Muscle of leg (tissue), 11 donors: Measurements from ENCODE around the gene MEX3C. TPM values are rescaled to one million over a fixed set of nuclear protein-coding genes. Genes with fewer than 3 reads are reported as not detected.

ENCODE experiments used
- DNase-seq: peaks from one replicate; pipeline ENCODE4 v3.0.0; 2013
- H3K27ac ChIP-seq: one replicate; pipeline ENCODE4 v1.5.1; 2013; ENCODE audit warnings: mild to moderate bottlenecking, low read length, control low read depth
- H3K27me3 ChIP-seq: one replicate; pipeline ENCODE4 v1.6.1; 2013; ENCODE audit warnings: low read length; ENCODE audit not compliant: control insufficient read depth, insufficient read depth
- H3K36me3 ChIP-seq: one replicate; pipeline ENCODE4 v1.6.1; 2013; ENCODE audit warnings: low read length; ENCODE audit not compliant: control insufficient read depth, insufficient read depth
- H3K4me1 ChIP-seq: one replicate; pipeline ENCODE4 v1.6.1; 2013; ENCODE audit warnings: low read length; ENCODE audit not compliant: control insufficient read depth, insufficient read depth
- H3K4me3 ChIP-seq: one replicate; pipeline ENCODE4 v1.5.1; 2013; ENCODE audit warnings: low read length, control low read depth
- H3K9me3 ChIP-seq: replicated peaks from 2 replicates; pipeline ENCODE4 v1.6.1; 2013; ENCODE audit warnings: low read depth, low read length; ENCODE audit not compliant: control insufficient read depth
- WGBS: methylation state at CpG from one replicate; pipeline ENCODE4 v1.1.5; 2013; ENCODE audit warnings: missing lambda C conversion rate; ENCODE audit not compliant: insufficient coverage; 5-methylcytosine and 5-hydroxymethylcytosine counted together
- polyA plus RNA-seq, 8 donors: library from polyadenylated mRNA; unstranded; fragments of 120-200 nt; gene quantifications; one replicate each; pipeline versions ENCODE4 v1.2.1 to v1.2.3, GENCODE V29; 2013; ENCODE audit warnings: inconsistent platforms in 1 of 8, low replicate concordance in 1 of 8; ENCODE audit not compliant: insufficient read length in 8 of 8, insufficient read depth in 1 of 8
- total RNA-seq: library from RNA; stranded (reverse); fragments of 120-200 nt; gene quantifications from one replicate; pipeline ENCODE4 v1.2.4, GENCODE V29; 2013

The MEX3C gene
- total and polyA plus RNA-seq, 9 donors = 28.5 to 38.7 (median 31.1) TPM

DNA sequence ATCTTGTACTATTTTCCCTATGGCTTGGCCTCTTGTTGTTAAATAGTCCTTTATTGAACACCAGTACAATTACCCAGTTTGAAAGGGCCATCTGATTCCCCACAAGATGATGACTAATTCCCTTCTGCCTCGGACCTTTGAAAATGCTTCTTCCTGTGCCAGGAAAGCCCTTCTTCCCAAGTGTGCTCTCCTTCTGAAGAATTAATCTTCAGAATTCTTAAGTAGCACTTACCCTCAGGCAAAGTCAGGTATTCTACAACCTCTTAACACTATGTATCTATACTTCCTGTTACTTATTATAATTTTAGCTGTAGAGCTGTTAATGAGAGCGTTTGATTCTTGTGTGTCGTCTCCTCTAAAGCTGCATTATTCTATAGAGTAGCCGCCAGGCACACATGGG lies 28.6 kb upstream of the MEX3C start:
- H3K4me3 ChIP-seq = no peak overlapping the region
- DNase-seq = no peak
- no peaks in the 10 kb centered on the region for H3K27me3 ChIP-seq
- no CpG with 5 or more reads among the region's 4 CpGs for WGBS
- no peak overlapping the region for H3K27ac ChIP-seq
- no peaks in the 10 kb centered on the region for H3K9me3 ChIP-seq
- H3K4me1 ChIP-seq = no peaks in the 10 kb centered on the region
- H3K36me3 ChIP-seq = no peaks in the 10 kb centered on the region

GRCh38 chr18:51212606-51213005 lies 15.1 kb upstream of the MEX3C start:
- no peak overlapping the region for H3K27ac ChIP-seq
- H3K9me3 ChIP-seq = no peaks in the 10 kb centered on the region
- 50% methylated on average over 1 of the region's 2 CpGs for WGBS
- no peaks in the 10 kb centered on the region for H3K36me3 ChIP-seq
- DNase-seq = no peak
- no peaks in the 10 kb centered on the region for H3K27me3 ChIP-seq
- H3K4me3 ChIP-seq = no peak overlapping the region
- no peaks in the 10 kb centered on the region for H3K4me1 ChIP-seq

- Histone ChIP-seq H3K27ac (no peak overlapping the region), H3K9me3 (no peaks in the 10 kb centered on the region), H3K27me3 (no peaks in the 10 kb centered on the region), H3K4me1 (no peaks in the 10 kb centered on the region), H3K36me3 (no peaks in the 10 kb centered on the region), H3K4me3 (no peak overlapping the region)
- 25% methylated on average over 1 of the region's 4 CpGs for WGBS
- peak; percentile 58 for DNase-seq
Observed at GRCh38 chr18:51211552-51211951, 14.1 kb upstream of the MEX3C start.

DNA sequence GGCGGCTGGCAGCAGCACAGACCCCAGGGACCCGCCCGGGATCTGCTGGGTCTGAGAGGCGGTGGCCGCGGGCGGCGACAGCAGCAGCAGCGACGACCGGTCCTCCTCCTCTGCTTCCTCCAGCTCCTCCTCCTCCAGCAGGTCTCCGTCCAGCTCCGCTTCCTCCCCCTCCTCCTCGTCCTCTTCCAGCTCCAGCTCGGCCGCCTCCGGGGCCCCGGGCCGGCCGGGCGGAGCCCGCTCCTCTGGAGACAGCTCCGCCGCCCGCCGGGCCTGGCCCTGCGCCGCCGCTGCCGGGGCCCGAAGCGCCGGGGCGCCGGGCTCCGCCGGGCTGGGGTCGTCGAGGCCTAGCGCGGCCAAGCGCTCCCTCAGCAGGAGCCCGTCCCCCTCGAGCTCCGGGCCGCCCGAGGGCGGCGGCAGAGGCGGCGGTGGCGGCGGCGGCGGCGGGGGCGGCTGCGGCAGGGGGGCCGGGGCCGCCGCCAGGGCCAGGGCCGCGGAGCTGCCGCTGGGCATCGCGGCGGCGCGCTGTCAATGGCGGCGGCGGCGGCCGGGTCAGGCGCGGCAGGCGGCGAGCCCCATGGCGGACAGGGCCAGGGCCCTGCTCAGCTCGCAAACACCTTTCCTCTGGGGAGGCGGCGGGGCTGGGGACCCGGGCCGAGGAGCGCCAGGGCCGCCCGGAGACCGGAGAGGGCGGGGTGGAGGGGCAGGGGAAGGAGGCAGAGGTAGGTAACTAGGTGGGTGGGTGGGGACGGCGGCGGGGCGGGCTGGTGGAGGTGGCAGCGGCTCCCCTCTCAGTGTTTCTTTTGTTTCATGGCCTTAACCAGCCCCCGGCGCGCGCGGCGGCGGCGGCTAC lies 445 bp downstream of the MEX3C start:
- peak overlapping the region; percentile 95 for H3K27ac ChIP-seq
- H3K9me3 ChIP-seq = no peaks in the 10 kb centered on the region
- under 1% methylated on average over 100 of the region's 102 CpGs for WGBS

GRCh38 chr18:51196118-51196810 lies 1.2 kb downstream of the MEX3C start:
- H3K27me3 ChIP-seq = no peaks in the 10 kb centered on the region
- peak overlapping the region; percentile 95 for H3K27ac ChIP-seq
- H3K36me3 ChIP-seq = no peaks in the 10 kb centered on the region
- peaks cover 5% of the 10 kb centered on the region for H3K4me1 ChIP-seq
- peak; percentile 54 for DNase-seq
- H3K9me3 ChIP-seq = no peaks in the 10 kb centered on the region
- WGBS = under 1% methylated on average over 61 of the region's 67 CpGs
- H3K4me3 ChIP-seq = peak overlapping the region; percentile 85

More for the DNA sequence above, 445 bp downstream of the MEX3C start:
- Histone ChIP-seq H3K36me3 (no peaks in the 10 kb centered on the region), H3K27me3 (no peaks in the 10 kb centered on the region), H3K4me1 (peaks cover 5% of the 10 kb centered on the region), H3K4me3 (peak overlapping the region; percentile 85)
- DNase-seq = peak; percentile 83

DNA sequence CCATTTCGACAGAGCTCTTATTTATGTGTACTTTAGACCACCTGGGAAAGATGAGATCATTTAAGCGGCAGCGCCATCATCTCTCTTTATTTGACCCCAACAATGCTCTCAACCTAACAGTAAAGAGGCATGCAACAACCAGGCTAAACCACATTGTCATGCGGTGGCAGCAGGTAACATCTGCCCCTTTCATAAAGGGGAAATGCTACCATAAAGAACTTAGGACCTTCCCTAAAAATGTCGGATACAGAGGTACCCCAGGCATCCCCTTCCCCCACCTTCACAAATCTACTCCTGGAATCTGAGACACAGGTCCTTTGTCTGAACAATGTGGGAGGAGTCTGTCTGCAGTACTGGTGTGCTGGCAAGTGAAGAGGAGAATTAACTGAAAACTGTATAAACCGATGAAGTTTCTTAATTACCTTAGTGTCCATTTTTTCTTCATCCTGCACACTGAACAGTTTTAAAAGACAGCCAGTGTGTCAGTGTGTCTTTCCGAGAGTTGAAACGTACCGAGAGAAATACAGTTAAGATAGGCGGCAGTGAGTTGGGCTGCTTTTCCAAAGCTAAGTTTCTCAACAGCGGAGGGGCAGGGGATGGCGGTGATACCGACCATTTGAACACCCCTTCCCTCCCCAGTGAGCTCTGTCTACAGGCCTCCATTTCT lies 1.9 kb downstream of the MEX3C start:
- no peaks in the 10 kb centered on the region for H3K27me3 ChIP-seq
- no peaks in the 10 kb centered on the region for H3K36me3 ChIP-seq
- peak overlapping the region; percentile 85 for H3K4me3 ChIP-seq
- peak; percentile 78 for DNase-seq
- peak overlapping the region; percentile 95 for H3K27ac ChIP-seq
- peaks cover 5% of the 10 kb centered on the region for H3K4me1 ChIP-seq
- 0% methylated on average over 3 of the region's 13 CpGs for WGBS
- H3K9me3 ChIP-seq = no peaks in the 10 kb centered on the region

- WGBS = no CpG with 5 or more reads among the region's 3 CpGs
- no peaks in the 10 kb centered on the region for H3K36me3 ChIP-seq
- no peak for DNase-seq
- no peaks in the 10 kb centered on the region for H3K27me3 ChIP-seq
- H3K9me3 ChIP-seq = no peaks in the 10 kb centered on the region
- peak overlapping the region; percentile 85 for H3K4me3 ChIP-seq
- H3K4me1 ChIP-seq = peaks cover 5% of the 10 kb centered on the region
- H3K27ac ChIP-seq = peak overlapping the region; percentile 95
Observed at GRCh38 chr18:51195086-51195450, 2.4 kb downstream of the MEX3C start.

GRCh38 chr18:51194604-51195003 lies 2.9 kb downstream of the MEX3C start:
- peak; percentile 17 for DNase-seq

DNA sequence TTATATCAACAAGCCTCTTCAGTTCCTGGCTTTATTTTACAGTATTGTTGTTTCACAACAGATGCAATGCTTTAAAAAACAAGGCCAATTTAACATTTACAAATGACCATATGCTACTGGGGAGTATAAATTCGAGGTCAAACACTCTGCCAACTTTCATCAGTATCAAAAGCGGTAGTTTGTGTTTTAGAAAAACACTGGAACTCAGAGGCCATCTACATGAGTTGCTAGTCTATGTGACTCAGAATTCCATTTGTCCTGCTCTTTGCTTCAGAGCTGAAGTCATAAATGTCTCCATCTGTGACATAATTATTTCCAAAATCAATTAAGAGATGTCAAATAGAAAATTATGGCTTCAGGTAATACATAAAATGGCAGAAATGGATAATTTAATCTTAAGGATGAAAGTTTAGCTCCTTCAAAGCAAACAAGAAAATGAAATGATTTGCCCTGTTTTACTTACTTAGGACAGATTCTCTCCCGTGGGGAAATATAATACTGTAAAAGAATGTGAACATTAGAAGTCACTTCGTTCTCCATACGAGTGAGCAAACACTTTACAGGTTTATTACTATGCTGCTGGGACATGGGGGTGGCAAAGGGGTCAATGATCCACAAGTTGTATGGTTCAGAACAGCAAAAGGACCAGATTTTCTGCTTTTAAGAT lies 3.7 kb downstream of the MEX3C start:
- no peak overlapping the region for H3K27ac ChIP-seq
- H3K27me3 ChIP-seq = no peaks in the 10 kb centered on the region
- peak; percentile 18 for DNase-seq
- H3K36me3 ChIP-seq = no peaks in the 10 kb centered on the region
- no peaks in the 10 kb centered on the region for H3K9me3 ChIP-seq
- no CpG with 5 or more reads among the region's 5 CpGs for WGBS
- no peak overlapping the region for H3K4me3 ChIP-seq
- H3K4me1 ChIP-seq = peaks cover 5% of the 10 kb centered on the region

More at GRCh38 chr18:51194604-51195003, 2.9 kb downstream of the MEX3C start:
- 27% methylated on average over 3 of the region's 3 CpGs for WGBS
- Histone ChIP-seq H3K27ac (peak overlapping the region; percentile 95), H3K4me1 (peaks cover 5% of the 10 kb centered on the region), H3K27me3 (no peaks in the 10 kb centered on the region), H3K9me3 (no peaks in the 10 kb centered on the region), H3K4me3 (peak overlapping the region; percentile 85), H3K36me3 (no peaks in the 10 kb centered on the region)
